Endothelial cell of umbilical vein (primary cell): ENCODE measurements around the gene SYNE1. TPM values are rescaled to one million over a fixed set of nuclear protein-coding genes. Genes with fewer than 3 reads are reported as not detected.
A peak's percentile ranks its signal among the peaks of the same experiment; 100 is the strongest.

Source experiments
- BruUV-seq: library from RNA; stranded (reverse); fragments of 400-500 nt; replicated peaks from 2 replicates; lab custom pipeline; 2021; lab: Mats Ljungman, UMichigan
- CTCF ChIA-PET: fragments of 300-600, 350-600 bp; sonication (Branson Sonifier 250); formaldehyde crosslinking; loops from one replicate; lab custom pipeline; 2021; ENCODE audit warnings: antibody characterized with exemption, inconsistent platforms; lab: Charles Lee
- POLR2A ChIA-PET: fragments of 300-600, 350-600 bp; sonication (Branson Sonifier 250); formaldehyde crosslinking; loops from one replicate; lab custom pipeline; 2021; ENCODE audit warnings: antibody characterized with exemption, inconsistent platforms; lab: Charles Lee
- DNase-seq: peaks from one replicate; pipeline ENCODE4 v3.0.0-alpha.2; 2011; ENCODE audit warnings: low read depth, low spot score
- FAIRE-seq: peaks from 2 replicates; lab custom pipeline; 2011; peaks lifted over from hg19 to GRCh38; lab: Jason Lieb, UNC
- H2AFZ ChIP-seq: 2 replicates; pipeline ENCODE4 v1.6.0; 2012; ENCODE audit warnings: low read depth, low read length, control low read depth, inconsistent platforms
- H3K27ac ChIP-seq: 2 replicates; pipeline ENCODE4 v1.5.1; 2011; ENCODE audit warnings: low read depth, mild to moderate bottlenecking, control low read depth, low read length, moderate library complexity; ENCODE audit not compliant: insufficient read depth
- H3K27me3 ChIP-seq, 2 experiments: 2 replicates each; pipeline versions ENCODE4 v1.6.0 to v1.6.1; 2011; ENCODE audit warnings: low read length in 2 of 2, mixed read lengths in 1 of 2; ENCODE audit not compliant: control insufficient read depth in 2 of 2, insufficient read depth in 2 of 2
- H3K36me3 ChIP-seq, 2 experiments: 2 replicates in 1 of 2; 3 replicates in 1 of 2; pipeline ENCODE4 v1.5.1; 2011; ENCODE audit warnings: low read length in 2 of 2, mild to moderate bottlenecking in 1 of 2, moderate library complexity in 1 of 2; ENCODE audit not compliant: control insufficient read depth in 2 of 2, insufficient read depth in 2 of 2; ENCODE audit errors: extremely low read depth in 1 of 2
- H3K4me1 ChIP-seq: 3 replicates; pipeline ENCODE4 v1.5.1; 2011; ENCODE audit warnings: mild to moderate bottlenecking, low read length; ENCODE audit not compliant: control insufficient read depth, insufficient read depth; ENCODE audit errors: extremely low read depth
- H3K4me2 ChIP-seq: 2 replicates; pipeline ENCODE4 v1.6.1; 2011; ENCODE audit warnings: low read length, control low read depth, mixed read lengths; ENCODE audit not compliant: insufficient read depth
- H3K4me3 ChIP-seq, 3 experiments: fragments of 200-600 bp in 1 of 3; sonication (generic), shearing (Covaris generic) in 1 of 3; replicated peaks in 1 of 3; 2 replicates each; pipeline ENCODE4 v1.5.1; 2011 to 2016; ENCODE audit warnings: control low read depth in 3 of 3, low read length in 3 of 3, mild to moderate bottlenecking in 2 of 3, inconsistent platforms in 1 of 3, low read depth in 1 of 3, moderate library complexity in 1 of 3; ENCODE audit not compliant: insufficient read depth in 1 of 3
- H3K79me2 ChIP-seq: 2 replicates; pipeline ENCODE4 v1.6.0; 2012; ENCODE audit warnings: low read length, inconsistent platforms; ENCODE audit not compliant: control insufficient read depth, insufficient read depth
- H3K9ac ChIP-seq: replicated peaks from 2 replicates; pipeline ENCODE3; 2011; ENCODE audit warnings: low read length, control low read depth; ENCODE audit not compliant: insufficient read depth; ENCODE audit errors: extremely low read depth
- H3K9me1 ChIP-seq: replicated peaks from 3 replicates; pipeline ENCODE4 v1.6.0; 2011; ENCODE audit warnings: mild to moderate bottlenecking, low read length; ENCODE audit not compliant: control insufficient read depth, insufficient read depth; ENCODE audit errors: extremely low read depth
- H3K9me3 ChIP-seq: replicated peaks from 2 replicates; pipeline ENCODE4 v1.5.1; 2012; ENCODE audit warnings: low read length, inconsistent platforms; ENCODE audit not compliant: control insufficient read depth, insufficient read depth
- H4K20me1 ChIP-seq: replicated peaks from 2 replicates; pipeline ENCODE3; 2011; ENCODE audit warnings: mild to moderate bottlenecking, low read length; ENCODE audit not compliant: control insufficient read depth, insufficient read depth; ENCODE audit errors: extremely low read depth
- FOS ChIP-seq: IDR thresholded peaks from 2 replicates; pipeline ENCODE4 v1.6.1; 2011; ENCODE audit warnings: mild to moderate bottlenecking, low read length, moderate library complexity, borderline replicate concordance; ENCODE audit not compliant: insufficient read depth
- GATA2 ChIP-seq: IDR thresholded peaks from 2 replicates; pipeline ENCODE4 v1.7.0; 2011; ENCODE audit warnings: low read depth, mild to moderate bottlenecking, moderate library complexity, mixed read lengths, low read length; ENCODE audit not compliant: insufficient read length, insufficient read depth
- JUN ChIP-seq: IDR thresholded peaks from 2 replicates; pipeline ENCODE4 v1.6.1; 2011; ENCODE audit warnings: borderline replicate concordance, low read depth; ENCODE audit not compliant: insufficient read length, insufficient read depth
- MAX ChIP-seq: IDR thresholded peaks from 2 replicates; pipeline ENCODE4 v1.6.1; 2011; ENCODE audit not compliant: insufficient read depth, insufficient read length
- MYC ChIP-seq: IDR thresholded peaks from one replicate; pipeline ENCODE4 v1.6.1; 2011; ENCODE audit warnings: mild to moderate bottlenecking, low read depth, low read length
- POLR2AphosphoS5 ChIP-seq: IDR thresholded peaks from 2 replicates; pipeline ENCODE4 v1.6.1; 2012; ENCODE audit warnings: low read depth, mild to moderate bottlenecking, control low read depth, low read length, moderate library complexity; ENCODE audit not compliant: insufficient read depth
- dilution Hi-C: fragments of 300-500 bp; cut with MboI; formaldehyde crosslinking; loops from one replicate; pipeline ENCODE4 v1.15.0; 2019; ENCODE audit warnings: low sequenced_read_pairs; ENCODE audit not compliant: extremely low pct_ligation_motif_present
- intact Hi-C: fragments of 100-400 bp; cut with micrococcal nuclease; formaldehyde crosslinking; loops from one replicate; pipeline ENCODE4 v1.10.0; 2022
- polyA plus RNA-seq, 4 experiments: library from polyadenylated mRNA; depleted of rRNA in 3 of 4; stranded (reverse) in 3 of 4; unstranded in 1 of 4; fragments of >200 nt; gene quantifications; 2 replicates each; pipeline versions ENCODE4 v1.2.1 to v1.2.3, GENCODE V29; 2011 to 2012; ENCODE audit warnings: missing spikeins in 1 of 4
- total RNA-seq: library from RNA; stranded (reverse); gene quantifications from 2 replicates; pipeline ENCODE4 v1.2.3, GENCODE V29; 2021

SYNE1 gene
- total and polyA plus RNA-seq, 2 donors (not counting 3 experiments of a cell fraction or from before 2014, with no cell fraction given), result 26.5 to 52.3 TPM

- FAIRE-seq (peak; percentile 42), DNase-seq (peak; percentile 77)
- dilution Hi-C loops, result no loop called here
- Histone ChIP-seq H3K27me3 (no peaks in the 10 kb centered on the region), H3K4me2 (peak overlapping the region; percentile 86), H3K9ac (no peak overlapping the region), H3K9me1 (no peaks in the 10 kb centered on the region), H2AFZ (no peak overlapping the region), H3K27ac (peak overlapping the region; percentile 36), H3K4me3 (peak overlapping the region in 1 of 3 experiments; percentile 15), H4K20me1 (no peaks in the 10 kb centered on the region), H3K4me1 (peaks cover 44% of the 10 kb centered on the region), H3K9me3 (no peaks in the 10 kb centered on the region), H3K36me3 (no peaks in the 10 kb centered on the region), H3K79me2 (no peaks in the 10 kb centered on the region)
- no peak for TF ChIP-seq JUN
- TF ChIP-seq POLR2AphosphoS5, result no peak
- TF ChIP-seq FOS, result peak; percentile 23
- ChIA-PET POLR2A (no interaction called here), CTCF (interaction anchor here (1.4 to 4.5 kb wide), 3 partner anchors 23 to 188 kb away, joined by 3 to 29 read pairs (median 27); partner anchors contain the start of gene MYCT1)
- no TSS peak for BruUV-seq
- intact Hi-C loops, result loop anchor here (1.0 kb wide), 1 partner anchor 48 kb away; no protein-coding TSS in a partner anchor
Observed at GRCh38 chr6:152673236-152673635, 36.1 kb upstream of the SYNE1 start.

- H2AFZ ChIP-seq, result no peak overlapping the region
- peak; percentile 66 for FAIRE-seq
- intact Hi-C loops (loop anchor here (1.0 to 2.0 kb wide), 5 partner anchors 26 to 906 kb away; partner anchors contain the start of gene MYCT1), dilution Hi-C loops (no loop called here)
- H3K36me3 ChIP-seq, result no peaks in the 10 kb centered on the region
- H3K9me3 ChIP-seq, result no peaks in the 10 kb centered on the region
- ChIA-PET CTCF (interaction anchor here (0.9 to 5.4 kb wide), 21 partner anchors 9 to 403 kb away, joined by 3 to 71 read pairs (median 4); partner anchors contain the start of gene MYCT1), POLR2A (interaction anchor here (2.1 to 3.3 kb wide), 2 partner anchors 25 to 30 kb away, joined by 12 to 25 read pairs; partner anchors contain the start of gene MYCT1)
- no TSS peak for BruUV-seq
- peak; percentile 71 for DNase-seq
- peak overlapping the region; percentile 82 for H3K4me2 ChIP-seq
- no peaks in the 10 kb centered on the region for H3K9me1 ChIP-seq
- peak overlapping the region in 1 of 3 experiments; percentile 19 for H3K4me3 ChIP-seq
- H3K4me1 ChIP-seq, result peaks cover 44% of the 10 kb centered on the region
- H3K79me2 ChIP-seq, result no peaks in the 10 kb centered on the region
- TF ChIP-seq GATA2, result peak; percentile 61
- no peak for TF ChIP-seq MYC
- TF ChIP-seq MAX, result no peak
- TF ChIP-seq POLR2AphosphoS5, result peak; percentile 42
- TF ChIP-seq JUN, result peak; percentile 73
- peak; percentile 87 for TF ChIP-seq FOS
- peak overlapping the region; percentile 75 for H3K27ac ChIP-seq
- no peaks in the 10 kb centered on the region for H3K27me3 ChIP-seq
- H4K20me1 ChIP-seq, result no peaks in the 10 kb centered on the region
- peak overlapping the region; percentile 58 for H3K9ac ChIP-seq
Observed at GRCh38 chr6:152671171-152671570, 34.0 kb upstream of the SYNE1 start.
